ENCODE data around the gene ATP6V1C2.

The ATP6V1C2 gene

GRCh38 chr2:10721396-10722251, at the start of gene ATP6V1C2:
Gene ATP6V1C2 (plus strand): TSS chr2:10721630. CDS start chr2:10722850, 1,220 bp downstream.
- no peak for DNase-seq (ENCODE audit: extremely low read depth in 1 of 2, low read depth in 1 of 2)

GRCh38 chr2:10675131-10675530, 46.3 kb upstream of the ATP6V1C2 start:
- DNase-seq (ENCODE audit: extremely low read depth in 1 of 2, low read depth in 1 of 2) = no peak

GRCh38 chr2:10678225-10678624, 43.2 kb upstream of the ATP6V1C2 start:
- DNase-seq (ENCODE audit: extremely low read depth in 1 of 2, low read depth in 1 of 2) = no peak

GRCh38 chr2:10680214-10680613, 41.2 kb upstream of the ATP6V1C2 start:
- no peak for DNase-seq (ENCODE audit: extremely low read depth in 1 of 2, low read depth in 1 of 2)

GRCh38 chr2:10680957-10681356, 40.5 kb upstream of the ATP6V1C2 start:
- DNase-seq (ENCODE audit: extremely low read depth in 1 of 2, low read depth in 1 of 2) = no peak

GRCh38 chr2:10686176-10686730, 35.2 kb upstream of the ATP6V1C2 start:
- no peak for DNase-seq (ENCODE audit: extremely low read depth in 1 of 2, low read depth in 1 of 2)

- no peak for DNase-seq (ENCODE audit: extremely low read depth in 1 of 2, low read depth in 1 of 2)
These were observed 32.3 kb upstream of the ATP6V1C2 start for GRCh38 chr2:10688921-10689807.

- DNase-seq (ENCODE audit: extremely low read depth in 1 of 2, low read depth in 1 of 2) = no peak
These were observed 29.9 kb upstream of the ATP6V1C2 start for GRCh38 chr2:10691521-10691920.

- DNase-seq (ENCODE audit: extremely low read depth in 1 of 2, low read depth in 1 of 2) = no peak
These were observed 21.2 kb upstream of the ATP6V1C2 start for GRCh38 chr2:10700078-10700803.

- DNase-seq (ENCODE audit: extremely low read depth in 1 of 2, low read depth in 1 of 2) = no peak
These were observed 17.3 kb upstream of the ATP6V1C2 start for GRCh38 chr2:10704034-10704594.

- DNase-seq (ENCODE audit: extremely low read depth in 1 of 2, low read depth in 1 of 2) = no peak
These were observed 15.4 kb upstream of the ATP6V1C2 start for GRCh38 chr2:10706033-10706432.

- no peak for DNase-seq (ENCODE audit: extremely low read depth in 1 of 2, low read depth in 1 of 2)
These were observed 13.6 kb upstream of the ATP6V1C2 start for GRCh38 chr2:10707831-10708230.

GRCh38 chr2:10709290-10709939, 12.0 kb upstream of the ATP6V1C2 start:
- no peak for DNase-seq (ENCODE audit: extremely low read depth in 1 of 2, low read depth in 1 of 2)

- DNase-seq (ENCODE audit: extremely low read depth in 1 of 2, low read depth in 1 of 2) = no peak
These were observed 9.1 kb upstream of the ATP6V1C2 start for GRCh38 chr2:10712185-10712809.

- DNase-seq (ENCODE audit: extremely low read depth in 1 of 2, low read depth in 1 of 2) = no peak
These were observed 4.8 kb upstream of the ATP6V1C2 start for GRCh38 chr2:10716581-10716980.

GRCh38 chr2:10717628-10718027, 3.8 kb upstream of the ATP6V1C2 start:
- no peak for DNase-seq (ENCODE audit: extremely low read depth in 1 of 2, low read depth in 1 of 2)

- no peak for DNase-seq (ENCODE audit: extremely low read depth in 1 of 2, low read depth in 1 of 2)
These were observed 1.1 kb upstream of the ATP6V1C2 start for GRCh38 chr2:10720306-10720705.

GRCh38 chr2:10720947-10721395, 459 bp upstream of the ATP6V1C2 start:
- DNase-seq (ENCODE audit: extremely low read depth in 1 of 2, low read depth in 1 of 2) = no peak

- DNase-seq (ENCODE audit: extremely low read depth in 1 of 2, low read depth in 1 of 2) = no peak
These were observed 909 bp downstream of the ATP6V1C2 start for GRCh38 chr2:10722252-10722825.
